Loucy (cell line): Measurements from ENCODE around the gene ARIH1.

Experiments
- H2AFZ ChIP-seq: fragments of 200-600 bp; sonication (generic); 2 replicates; pipeline ENCODE4 v1.6.0; 2016; ENCODE audit warnings: antibody characterized with exemption, mild to moderate bottlenecking, low read length, moderate library complexity
- H3F3A ChIP-seq: fragments of 200-600 bp; 2 replicates; pipeline ENCODE4 v1.6.0; 2016; ENCODE audit warnings: antibody characterized with exemption, low read depth, mild to moderate bottlenecking
- H3K27me3 ChIP-seq: fragments of 200-600 bp; sonication (generic); 2 replicates; pipeline ENCODE4 v1.6.1; 2014; ENCODE audit warnings: low read length, mild to moderate bottlenecking; ENCODE audit not compliant: insufficient read depth, poor library complexity, severe bottlenecking
- H3K36me3 ChIP-seq: fragments of 200-600 bp; sonication (generic); 2 replicates; pipeline ENCODE4 v1.6.1; 2016; ENCODE audit warnings: low read length; ENCODE audit not compliant: insufficient read depth
- H3K4me1 ChIP-seq: fragments of 200-600 bp; sonication (generic); 2 replicates; pipeline ENCODE4 v1.5.1; 2014; ENCODE audit warnings: low read length, mild to moderate bottlenecking; ENCODE audit not compliant: insufficient read depth, poor library complexity, severe bottlenecking
- H3K4me2 ChIP-seq: fragments of 200-600 bp; sonication (generic); 2 replicates; pipeline ENCODE4 v1.6.0; 2014; ENCODE audit warnings: antibody characterized with exemption, low read length, low read depth, mild to moderate bottlenecking; ENCODE audit not compliant: poor library complexity, severe bottlenecking
- H3K4me3 ChIP-seq: fragments of 200-600 bp; sonication (generic); 2 replicates; pipeline ENCODE4 v1.5.1; 2014; ENCODE audit warnings: low read length, mild to moderate bottlenecking, mixed read lengths; ENCODE audit not compliant: poor library complexity, severe bottlenecking
- H3K79me2 ChIP-seq: fragments of 200-600 bp; sonication (generic); 2 replicates; pipeline ENCODE4 v1.6.1; 2014; ENCODE audit warnings: low read length; ENCODE audit not compliant: insufficient read depth
- H3K9ac ChIP-seq: fragments of 200-600 bp; sonication (generic); 2 replicates; pipeline ENCODE4 v1.6.0; 2014; ENCODE audit warnings: mild to moderate bottlenecking, low read depth, low read length, moderate library complexity; ENCODE audit not compliant: poor library complexity, severe bottlenecking
- H3K9me2 ChIP-seq: fragments of 200-600 bp; sonication (generic); replicated peaks from 2 replicates; pipeline ENCODE4 v1.6.1; 2016; ENCODE audit warnings: low read depth, low read length, mixed read lengths
- H3K9me3 ChIP-seq: fragments of 200-600 bp; sonication (generic); 2 replicates; pipeline ENCODE4 v1.6.1; 2014; ENCODE audit warnings: mild to moderate bottlenecking, antibody characterized with exemption, low read length, low read depth; ENCODE audit not compliant: insufficient read depth
- H4K20me1 ChIP-seq: fragments of 200-600 bp; sonication (generic); 2 replicates; pipeline ENCODE4 v1.6.0; 2014; ENCODE audit warnings: antibody characterized with exemption, low read length, mild to moderate bottlenecking; ENCODE audit not compliant: insufficient read depth, poor library complexity, severe bottlenecking
- CTCF ChIP-seq: fragments of 200-600 bp; sonication (generic); conservative IDR thresholded peaks from 2 replicates; pipeline ENCODE4 v1.5.1; 2014; ENCODE audit warnings: mild to moderate bottlenecking, antibody characterized with exemption, low read length
- EZH2phosphoT487 ChIP-seq: fragments of 200-600 bp; IDR thresholded peaks from 2 replicates; pipeline ENCODE4 v1.6.1; 2018; ENCODE audit warnings: antibody characterized with exemption, mild to moderate bottlenecking, moderate library complexity, borderline replicate concordance

ARIH1 gene

GRCh38 chr15:72516777-72517176 is 42.6 kb downstream of the ARIH1 start:
- Histone ChIP-seq H3K36me3 (peaks cover 8% of the 10 kb centered on the region; the same call in 1 of the 2 replicates), H3K79me2 (peaks cover 85% of the 10 kb centered on the region), H3K9me2 (no peaks in the 10 kb centered on the region), H3K4me3 (no peak overlapping the region), H3K27me3 (no peaks in the 10 kb centered on the region), H4K20me1 (peaks cover 58% of the 10 kb centered on the region), H3K4me2 (no peak overlapping the region), H2AFZ (no peak overlapping the region), H3K9ac (no peak overlapping the region), H3F3A (no peaks in the 10 kb centered on the region), H3K9me3 (no peaks in the 10 kb centered on the region), H3K4me1 (no peaks in the 10 kb centered on the region)
- no peak for TF ChIP-seq EZH2phosphoT487
- TF ChIP-seq CTCF, result no peak

- no peaks in the 10 kb centered on the region for H3K9me2 ChIP-seq
- peaks cover 48% of the 10 kb centered on the region for H4K20me1 ChIP-seq
- H3K36me3 ChIP-seq, result peaks cover 28% of the 10 kb centered on the region; the same call in 1 of the 2 replicates
- H2AFZ ChIP-seq, result no peak overlapping the region
- H3F3A ChIP-seq, result no peaks in the 10 kb centered on the region
- no peaks in the 10 kb centered on the region for H3K9me3 ChIP-seq
- H3K9ac ChIP-seq, result no peak overlapping the region
- peaks cover 58% of the 10 kb centered on the region for H3K79me2 ChIP-seq
- no peak overlapping the region for H3K4me3 ChIP-seq
- H3K4me2 ChIP-seq, result no peak overlapping the region
- H3K4me1 ChIP-seq, result no peaks in the 10 kb centered on the region
- no peak for TF ChIP-seq CTCF
- no peak for TF ChIP-seq EZH2phosphoT487
- H3K27me3 ChIP-seq, result no peaks in the 10 kb centered on the region
These were observed 47.6 kb downstream of the ARIH1 start for GRCh38 chr15:72521682-72522081.

- H3K9me2 ChIP-seq, result no peaks in the 10 kb centered on the region
- H3K9ac ChIP-seq, result no peak overlapping the region
- H3K27me3 ChIP-seq, result no peaks in the 10 kb centered on the region
- no peaks in the 10 kb centered on the region for H3F3A ChIP-seq
- peaks cover 79% of the 10 kb centered on the region for H4K20me1 ChIP-seq
- H3K4me2 ChIP-seq, result no peak overlapping the region
- peaks cover 23% of the 10 kb centered on the region for H3K4me1 ChIP-seq
- H3K36me3 ChIP-seq, result no peaks in the 10 kb centered on the region; the same call in 1 of the 2 replicates
- H3K79me2 ChIP-seq, result peaks cover 72% of the 10 kb centered on the region
- no peak overlapping the region for H3K4me3 ChIP-seq
- TF ChIP-seq CTCF (peak; percentile 68), EZH2phosphoT487 (no peak)
- no peak overlapping the region for H2AFZ ChIP-seq
- no peaks in the 10 kb centered on the region for H3K9me3 ChIP-seq
These were observed 59.0 kb downstream of the ARIH1 start for GRCh38 chr15:72532991-72533601.
